ENCODE results near the gene OPA3. TPM values are rescaled to one million over a fixed set of nuclear protein-coding genes. Genes with fewer than 3 reads are reported as not detected.
A peak's percentile ranks its signal among the peaks of the same experiment; 100 is the strongest.

Gene OPA3
- polyA plus RNA-seq, 1 donor from 2014 or later = 6.0 TPM

DNA sequence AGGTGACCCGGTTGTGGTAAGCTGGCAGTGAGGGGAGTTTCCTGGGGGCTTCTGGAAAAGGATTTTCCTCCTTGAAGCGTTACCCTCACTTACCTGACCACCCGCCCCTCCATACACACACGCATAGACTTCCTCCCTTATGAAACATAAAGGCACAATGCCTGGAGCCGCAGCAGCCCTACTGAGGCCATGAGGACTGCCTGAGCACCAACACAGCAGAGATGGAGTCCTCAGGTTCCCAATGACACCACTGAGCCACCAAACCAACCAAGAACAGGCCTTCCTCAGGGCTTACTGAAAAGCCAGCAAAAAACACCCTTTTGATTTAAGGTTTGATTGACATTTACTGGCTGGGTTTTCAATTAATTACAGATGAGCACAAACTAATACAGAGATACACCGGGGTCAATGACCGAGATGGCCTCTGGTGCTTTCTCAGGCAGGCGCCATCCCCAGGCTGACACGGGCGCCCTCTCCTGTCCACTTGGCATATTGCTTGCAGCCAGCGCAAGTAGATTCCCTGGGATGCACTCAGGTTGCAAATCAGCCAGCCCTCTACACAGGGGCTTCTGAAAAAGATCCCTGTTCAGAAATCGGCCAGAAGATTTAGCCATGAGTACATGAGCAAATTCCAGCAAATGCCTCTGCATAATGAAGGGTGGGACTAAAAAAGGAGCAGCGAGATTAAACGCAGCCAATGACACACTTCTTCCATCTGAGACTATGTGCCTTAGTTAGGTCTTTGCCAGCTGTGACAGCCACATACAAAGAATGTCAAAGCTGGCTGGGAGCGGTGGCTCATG, 14.8 kb downstream of the OPA3 start:
- Histone ChIP-seq H3F3A (ENCODE audit: insufficient read depth, low read length, poor library complexity, severe bottlenecking) (no peaks in the 10 kb centered on the region), H3K4me2 (ENCODE audit: low read length) (no peak overlapping the region), H3K27me3 (ENCODE audit: insufficient read depth, low read depth, low read length) (no peaks in the 10 kb centered on the region), H3K9me3 (ENCODE audit: low read length) (no peaks in the 10 kb centered on the region), H3K79me2 (replicated peaks; ENCODE audit: insufficient read depth, low read length) (no peaks in the 10 kb centered on the region), H3K27ac (ENCODE audit: low read length) (no peak overlapping the region), H4K20me1 (ENCODE audit: insufficient read depth) (no peaks in the 10 kb centered on the region), H3K4me3 (ENCODE audit: low read length) (no peak overlapping the region), H3K36me3 (ENCODE audit: insufficient read depth, low read length) (no peaks in the 10 kb centered on the region), H2AFZ (ENCODE audit: low read depth, low read length) (no peak overlapping the region), H3K9ac (ENCODE audit: low read length) (no peak overlapping the region), H3K9me2 (ENCODE audit: insufficient read depth, low read length) (no peaks in the 10 kb centered on the region)
- no peak for TF ChIP-seq RAD21 (conservative IDR thresholded peaks at IDR 0.05)
- peak; percentile 32 for TF ChIP-seq CTCF (IDR thresholded peaks at IDR 0.05; ENCODE audit: poor library complexity, severe bottlenecking)

- Histone ChIP-seq H3F3A (ENCODE audit: insufficient read depth, low read length, poor library complexity, severe bottlenecking) (no peaks in the 10 kb centered on the region), H4K20me1 (ENCODE audit: insufficient read depth) (no peaks in the 10 kb centered on the region), H3K9ac (ENCODE audit: low read length) (no peak overlapping the region), H3K36me3 (ENCODE audit: insufficient read depth, low read length) (no peaks in the 10 kb centered on the region), H3K27me3 (ENCODE audit: insufficient read depth, low read depth, low read length) (no peaks in the 10 kb centered on the region), H2AFZ (ENCODE audit: low read depth, low read length) (no peak overlapping the region), H3K79me2 (replicated peaks; ENCODE audit: insufficient read depth, low read length) (no peaks in the 10 kb centered on the region), H3K4me3 (ENCODE audit: low read length) (no peak overlapping the region), H3K4me2 (ENCODE audit: low read length) (no peak overlapping the region), H3K9me3 (ENCODE audit: low read length) (no peaks in the 10 kb centered on the region), H3K9me2 (ENCODE audit: insufficient read depth, low read length) (no peaks in the 10 kb centered on the region), H3K27ac (ENCODE audit: low read length) (no peak overlapping the region)
- no peak for TF ChIP-seq POLR2AphosphoS5 (IDR thresholded peaks at IDR 0.05)
- no peak for TF ChIP-seq SMC3 (conservative IDR thresholded peaks at IDR 0.05; ENCODE audit: poor library complexity)
- no peak for TF ChIP-seq EP300 (conservative IDR thresholded peaks at IDR 0.05; ENCODE audit: poor library complexity, severe bottlenecking)
- no peak for TF ChIP-seq TAF1 (IDR thresholded peaks at IDR 0.05; ENCODE audit: low read depth)
- TF ChIP-seq CTCF (IDR thresholded peaks at IDR 0.05; ENCODE audit: poor library complexity, severe bottlenecking) = no peak
- TF ChIP-seq RAD21 (conservative IDR thresholded peaks at IDR 0.05) = no peak
- TF ChIP-seq MXI1 (conservative IDR thresholded peaks at IDR 0.05; ENCODE audit: poor library complexity, severe bottlenecking) = no peak
- no peak for TF ChIP-seq EZH2 (IDR thresholded peaks at IDR 0.05; ENCODE audit: borderline replicate concordance, insufficient read depth, low read length, poor library complexity, severe bottlenecking)
- no peak for TF ChIP-seq REST (IDR thresholded peaks at IDR 0.05; ENCODE audit: borderline replicate concordance)
These were observed 15.9 kb downstream of the OPA3 start for GRCh38 chr19:45568732-45569131.

Data from neural cell (in vitro differentiated cells).